Measurements from ENCODE around the gene ASTL. TPM values are rescaled to one million over a fixed set of nuclear protein-coding genes. Genes with fewer than 3 reads are reported as not detected.

Gene ASTL
- total and polyA plus RNA-seq, 2 of the 13 experiments (the other 11 are each of a cell fraction or from before 2014, with no cell fraction given), result not detected

GRCh38 chr2:96083989-96084857 is 54.1 kb downstream of the ASTL start:
- FAIRE-seq (no peak), ATAC-seq (peak; percentile 17; the same call in 2 of the 3 replicates), DNase-seq (ENCODE audit: low spot score) (no peak)
- Histone ChIP-seq H2AFZ (ENCODE audit: low read length) (no peak overlapping the region), H3K79me2 (ENCODE audit: insufficient read depth, low read length) (no peaks in the 10 kb centered on the region), H3K4me3 (replicated peaks in 1 of 3; ENCODE audit: insufficient read depth in 1 of 3, low read depth in 2 of 3, low read length in 3 of 3) (no peak overlapping the region), H3K4me1 (ENCODE audit: insufficient read depth, low read length) (peaks cover under 1% of the 10 kb centered on the region; the same call in 1 of the 2 replicates), H3K4me2 (ENCODE audit: low read depth, low read length) (no peak overlapping the region), H3K27ac (ENCODE audit: extremely low read length, insufficient read depth, low read length) (no peak overlapping the region), H3K9ac (ENCODE audit: insufficient read depth, low read depth, low read length) (no peak overlapping the region), H3K9me3 (ENCODE audit: low read length) (no peaks in the 10 kb centered on the region), H4K20me1 (ENCODE audit: insufficient read depth, low read length) (no peaks in the 10 kb centered on the region), H3K36me3 (replicated peaks in 1 of 2; ENCODE audit: control insufficient read depth in 1 of 2, insufficient read depth in 2 of 2, low read length in 2 of 2) (no peaks in the 10 kb centered on the region), H3K27me3 (ENCODE audit: control insufficient read depth in 1 of 2, insufficient read depth in 2 of 2, low read length in 2 of 2) (peaks cover 8 to 19% of the 10 kb centered on the region in 2 experiments; a peak in 4 of 5 replicates)
- WGBS (ENCODE audit: low lambda C conversion rate), result 39% methylated on average over 16 of the region's 22 CpGs
- no TSS peak for BruUV-seq (replicated peaks)
- intact Hi-C loops (cut with micrococcal nuclease; ENCODE audit: unreplicated experiment), result no loop called here
- ChIA-PET POLR2A (no interaction called here), CTCF (ENCODE audit: low intra/inter-chr PET ratio, low total read pairs) (no interaction called here)
- TF ChIP-seq PBX2 (CRISPR knock-in tag; IDR thresholded peaks at IDR 0.05) (no peak), THAP11 (CRISPR knock-in tag; IDR thresholded peaks at IDR 0.05) (no peak), MZF1 (CRISPR knock-in tag; IDR thresholded peaks at IDR 0.05; ENCODE audit: borderline replicate concordance) (no peak)
- in situ Hi-C loops (cut with HindIII; ENCODE audit: extremely low pct_ligation_motif_present, low pct_unique_long_range_greater_than_20kb), result no loop called here

- Histone ChIP-seq H3K9ac (ENCODE audit: insufficient read depth, low read depth, low read length) (no peak overlapping the region), H3K9me3 (ENCODE audit: low read length) (no peaks in the 10 kb centered on the region), H3K4me3 (replicated peaks in 1 of 3; ENCODE audit: insufficient read depth in 1 of 3, low read depth in 2 of 3, low read length in 3 of 3) (no peak overlapping the region), H3K27me3 (ENCODE audit: control insufficient read depth in 1 of 2, insufficient read depth in 2 of 2, low read length in 2 of 2) (peaks cover 8 to 12% of the 10 kb centered on the region in 2 experiments; a peak in 4 of 5 replicates), H3K36me3 (replicated peaks in 1 of 2; ENCODE audit: control insufficient read depth in 1 of 2, insufficient read depth in 2 of 2, low read length in 2 of 2) (no peaks in the 10 kb centered on the region), H3K79me2 (ENCODE audit: insufficient read depth, low read length) (no peaks in the 10 kb centered on the region), H3K4me2 (ENCODE audit: low read depth, low read length) (no peak overlapping the region), H4K20me1 (ENCODE audit: insufficient read depth, low read length) (no peaks in the 10 kb centered on the region), H3K27ac (ENCODE audit: extremely low read length, insufficient read depth, low read length) (no peak overlapping the region), H3K4me1 (ENCODE audit: insufficient read depth, low read length) (no peaks in the 10 kb centered on the region), H2AFZ (ENCODE audit: low read length) (no peak overlapping the region)
- CTCF ChIA-PET (ENCODE audit: low intra/inter-chr PET ratio, low total read pairs), result no interaction called here
- in situ Hi-C loops (cut with HindIII; ENCODE audit: extremely low pct_ligation_motif_present, low pct_unique_long_range_greater_than_20kb), result no loop called here
- TF ChIP-seq SALL2 (CRISPR knock-in tag; IDR thresholded peaks at IDR 0.05) (no peak), JUND (CRISPR knock-in tag; IDR thresholded peaks at IDR 0.05) (no peak), ATF7 (IDR thresholded peaks at IDR 0.05) (no peak), ATF7 (CRISPR knock-in tag; IDR thresholded peaks at IDR 0.05) (no peak), ZNF543 (CRISPR knock-in tag; IDR thresholded peaks at IDR 0.05) (no peak), ZNF350 (CRISPR knock-in tag; IDR thresholded peaks at IDR 0.05; ENCODE audit: borderline replicate concordance, low read depth) (no peak), ZBTB14 (CRISPR knock-in tag; IDR thresholded peaks at IDR 0.05) (no peak), ZKSCAN5 (CRISPR knock-in tag; IDR thresholded peaks at IDR 0.05) (no peak)
- intact Hi-C loops (cut with micrococcal nuclease; ENCODE audit: unreplicated experiment), result no loop called here
- FAIRE-seq (no peak), ATAC-seq (peak; percentile 39), DNase-seq (ENCODE audit: low spot score) (no peak)
- BruUV-seq (replicated peaks), result no TSS peak
- WGBS (ENCODE audit: low lambda C conversion rate), result 31% methylated on average over 3 of the region's 9 CpGs
- POLR2A ChIA-PET, result no interaction called here
Observed at GRCh38 chr2:96083064-96083939, 55.0 kb downstream of the ASTL start.
